DND-41 (cell line): ENCODE measurements around the gene GGCT.

Experiments used
- CTCF ChIP-seq: IDR thresholded peaks from 2 replicates; pipeline ENCODE4 v1.5.1; 2012; ENCODE audit warnings: borderline replicate concordance, low read length, moderate library complexity, mild to moderate bottlenecking; ENCODE audit not compliant: poor library complexity, severe bottlenecking; ENCODE audit errors: extremely low read depth
- EZH2 ChIP-seq: IDR thresholded peaks from 3 replicates; pipeline ENCODE4 v1.6.1; 2012; ENCODE audit warnings: borderline replicate concordance, low read depth, mild to moderate bottlenecking, moderate library complexity, low read length, inconsistent platforms; ENCODE audit not compliant: severe bottlenecking

- TF ChIP-seq CTCF, result no peak
- no peak for TF ChIP-seq EZH2
Measured at GRCh38 chr7:30468791-30469190, 35.8 kb downstream of the GGCT start.
